Mammary epithelial cell (primary cell): ENCODE results near the gene VAV2.

Source experiments
- CTCF ChIP-seq, 2 donors: IDR thresholded peaks in 1 of 2; conservative IDR thresholded peaks in 1 of 2; 2 replicates each; pipeline ENCODE4 v1.5.1; 2011 to 2012; ENCODE audit warnings: inconsistent platforms in 2 of 2, low read length in 2 of 2, mild to moderate bottlenecking in 2 of 2, control low read depth in 1 of 2, low read depth in 1 of 2; ENCODE audit not compliant: insufficient read depth in 1 of 2; ENCODE audit errors: extremely low read depth in 1 of 2
- EZH2 ChIP-seq: IDR thresholded peaks from 2 replicates; pipeline ENCODE4 v1.6.1; 2012; ENCODE audit warnings: low read length, inconsistent platforms, borderline replicate concordance

GRCh38 chr9:133799106-133799505 is 193.0 kb downstream of the VAV2 start:
- TF ChIP-seq CTCF (conservative IDR thresholded peaks at IDR 0.05 in 1 of 2, IDR thresholded peaks at IDR 0.05 in 1 of 2; ENCODE audit: extremely low read depth in 1 of 2, insufficient read depth in 1 of 2, low read depth in 1 of 2, low read length in 2 of 2), result no peak
- no peak for TF ChIP-seq EZH2
